ENCODE data around the gene TWF1. TPM values are rescaled to one million over a fixed set of nuclear protein-coding genes. Genes with fewer than 3 reads are reported as not detected.

The TWF1 gene
- total and polyA plus RNA-seq, 9 of the 15 experiments (the other 6 are each of a cell fraction or from before 2014, with no cell fraction given): 10.3 to 29.4 (median 23.4) TPM

GRCh38 chr12:43754015-43754414, 52.1 kb downstream of the TWF1 start:
- Histone ChIP-seq H3K4me1 (replicated peaks in 1 of 2; ENCODE audit: control insufficient read depth in 2 of 2, insufficient read depth in 2 of 2, low read length in 2 of 2) (peaks cover 4 to 6% of the 10 kb centered on the region in 2 experiments; a peak in 3 of 5 replicates), H3K4me2 (ENCODE audit: insufficient read depth, low read length) (peak overlapping the region; percentile 40; the same call in 1 of the 2 replicates), H3K9me1 (ENCODE audit: control insufficient read depth, insufficient read depth, low read length) (no peaks in the 10 kb centered on the region), H3K27ac (ENCODE audit: extremely low read depth, low read depth, low read length) (no peak overlapping the region), H3K9me3 (replicated peaks; ENCODE audit: control insufficient read depth, insufficient read depth, low read depth, low read length) (peaks cover 5% of the 10 kb centered on the region; the same call in 1 of the 2 replicates), H4K20me1 (replicated peaks; ENCODE audit: control insufficient read depth, insufficient read depth, low read length) (no peaks in the 10 kb centered on the region), H3K36me3 (ENCODE audit: control insufficient read depth, insufficient read depth, low read length) (peaks cover 47% of the 10 kb centered on the region), H3K9ac (ENCODE audit: insufficient read depth in 1 of 2, low read depth in 2 of 2, low read length in 2 of 2) (0 out of 4 replicates have a peak overlapping the region, but pooled peaks of 1 of the 2 experiments have one; percentile 9), H2AFZ (ENCODE audit: low read depth, low read length) (no peak overlapping the region), H3K4me3 (peak overlapping the region; percentile 12; the same call in 1 of the 2 replicates), H3K79me2 (ENCODE audit: control insufficient read depth, insufficient read depth, low read length) (peaks cover 73% of the 10 kb centered on the region), H3K27me3 (ENCODE audit: control insufficient read depth in 2 of 2, insufficient read depth in 2 of 2, low read length in 2 of 2) (no peaks in the 10 kb centered on the region)
- 59% methylated on average over 3 of the region's 3 CpGs for WGBS (ENCODE audit: insufficient coverage, low coverage, missing lambda C conversion rate)
- ChIA-PET CTCF (ENCODE audit: low intra/inter-chr PET ratio) (no interaction called here), POLR2A (no interaction called here)
- FAIRE-seq (no peak), DNase-seq (ENCODE audit: extremely low read depth in 1 of 4, low spot score in 3 of 4) (no peak), ATAC-seq (no peak)
- in situ Hi-C loops (cut with MboI) (no loop called here), intact Hi-C loops (cut with micrococcal nuclease) (no loop called here)
- no peak for TF ChIP-seq ATF1 (CRISPR knock-in tag; IDR thresholded peaks at IDR 0.05)
- no peak for TF ChIP-seq ATF1 (tag; IDR thresholded peaks at IDR 0.05)
- peak; percentile 70 for TF ChIP-seq ZNF316 (IDR thresholded peaks at IDR 0.05)
- peak; percentile 52 for TF ChIP-seq C11orf30 (IDR thresholded peaks at IDR 0.05; ENCODE audit: low read depth)
- TF ChIP-seq, protein P1, sequence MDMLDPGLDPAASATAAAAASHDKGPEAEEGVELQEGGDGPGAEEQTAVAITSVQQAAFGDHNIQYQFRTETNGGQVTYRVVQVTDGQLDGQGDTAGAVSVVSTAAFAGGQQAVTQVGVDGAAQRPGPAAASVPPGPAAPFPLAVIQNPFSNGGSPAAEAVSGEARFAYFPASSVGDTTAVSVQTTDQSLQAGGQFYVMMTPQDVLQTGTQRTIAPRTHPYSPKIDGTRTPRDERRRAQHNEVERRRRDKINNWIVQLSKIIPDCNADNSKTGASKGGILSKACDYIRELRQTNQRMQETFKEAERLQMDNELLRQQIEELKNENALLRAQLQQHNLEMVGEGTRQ (CRISPR knock-in tag; IDR thresholded peaks at IDR 0.05): no peak
- TF ChIP-seq NRF1 (conservative IDR thresholded peaks at IDR 0.05 in 1 of 2, IDR thresholded peaks at IDR 0.05 in 1 of 2): no peak
- no peak for TF ChIP-seq NR2C2 (CRISPR knock-in tag; IDR thresholded peaks at IDR 0.05)
- no peak for TF ChIP-seq NR2C2 (tag; IDR thresholded peaks at IDR 0.05)
- no peak for TF ChIP-seq KDM4B (IDR thresholded peaks at IDR 0.05; ENCODE audit: borderline replicate concordance in 2 of 2, low read depth in 1 of 2)
- TF ChIP-seq KAT7 (CRISPR knock-in tag; IDR thresholded peaks at IDR 0.05; ENCODE audit: borderline replicate concordance): no peak
- no peak for TF ChIP-seq BDP1 (IDR thresholded peaks at IDR 0.05; ENCODE audit: insufficient read depth, insufficient read length)
- BruUV-seq (replicated peaks): no TSS peak
